Inflammatory macrophage treated with lipopolysaccharide for 4 hours (primary cell): ENCODE data around the gene CHST1.
A peak's percentile ranks its signal among the peaks of the same experiment; 100 is the strongest.

Experiments
- DNase-seq: peaks from one replicate; pipeline ENCODE4 v3.0.0-alpha.2; 2020

The CHST1 gene

GRCh38 chr11:45643598-45644260 lies 21.7 kb downstream of the CHST1 start:
- DNase-seq: no peak

- DNase-seq: no peak
These were observed 23.5 kb downstream of the CHST1 start for GRCh38 chr11:45641961-45642360.

- DNase-seq: no peak
These were observed 27.4 kb downstream of the CHST1 start for GRCh38 chr11:45638051-45638450.

- no peak for DNase-seq
These were observed 29.5 kb downstream of the CHST1 start for GRCh38 chr11:45635907-45636306.

GRCh38 chr11:45625611-45626010 lies 39.8 kb downstream of the CHST1 start:
- no peak for DNase-seq

- no peak for DNase-seq
These were observed 41.3 kb downstream of the CHST1 start for GRCh38 chr11:45624095-45624494.

GRCh38 chr11:45622861-45623260 lies 42.6 kb downstream of the CHST1 start:
- no peak for DNase-seq

GRCh38 chr11:45622283-45622682 lies 43.1 kb downstream of the CHST1 start:
- DNase-seq: no peak

GRCh38 chr11:45621588-45621987 lies 43.8 kb downstream of the CHST1 start:
- DNase-seq: no peak

GRCh38 chr11:45620243-45620642 lies 45.2 kb downstream of the CHST1 start:
- no peak for DNase-seq

GRCh38 chr11:45618897-45619296 lies 46.5 kb downstream of the CHST1 start:
- DNase-seq: no peak

- DNase-seq: no peak
These were observed 47.4 kb downstream of the CHST1 start for GRCh38 chr11:45617871-45618601.

GRCh38 chr11:45616802-45617549 lies 48.4 kb downstream of the CHST1 start:
- no peak for DNase-seq

GRCh38 chr11:45615182-45615792 lies 50.1 kb downstream of the CHST1 start:
- no peak for DNase-seq

GRCh38 chr11:45614196-45614828 lies 51.1 kb downstream of the CHST1 start:
- no peak for DNase-seq

GRCh38 chr11:45610627-45611026 lies 54.8 kb downstream of the CHST1 start:
- DNase-seq: peak; percentile 28

GRCh38 chr11:45609902-45610301 lies 55.5 kb downstream of the CHST1 start:
- no peak for DNase-seq

GRCh38 chr11:45609337-45609736 lies 56.1 kb downstream of the CHST1 start:
- DNase-seq: no peak

GRCh38 chr11:45607995-45608394 lies 57.4 kb downstream of the CHST1 start:
- no peak for DNase-seq

- DNase-seq: no peak
These were observed 58.7 kb downstream of the CHST1 start for GRCh38 chr11:45606514-45607281.

- no peak for DNase-seq
These were observed 60.4 kb downstream of the CHST1 start for GRCh38 chr11:45605051-45605450.
